GM23248 (cell line): Measurements from ENCODE around the gene RTCB. TPM values are rescaled to one million over a fixed set of nuclear protein-coding genes. Genes with fewer than 3 reads are reported as not detected.
A peak's percentile ranks its signal among the peaks of the same experiment; 100 is the strongest.

Source experiments
- DNase-seq: peaks from one replicate; pipeline ENCODE4 v3.0.0-alpha.2; 2015
- H2AFZ ChIP-seq: fragments of 200-600 bp; sonication (generic); 2 replicates; pipeline ENCODE4 v1.6.1; 2016; ENCODE audit warnings: antibody characterized with exemption
- H3F3A ChIP-seq: fragments of 200-600 bp; sonication (generic); 2 replicates; pipeline ENCODE4 v1.6.1; 2016; ENCODE audit warnings: mild to moderate bottlenecking, antibody characterized with exemption, mixed run types; ENCODE audit not compliant: insufficient read depth
- H3K27ac ChIP-seq: fragments of 200-600 bp; sonication (generic); 2 replicates; pipeline ENCODE4 v1.5.1; 2016; ENCODE audit warnings: mild to moderate bottlenecking
- H3K27me3 ChIP-seq: fragments of 200-600 bp; sonication (generic); replicated peaks from 2 replicates; pipeline ENCODE4 v1.6.1; 2016; ENCODE audit warnings: mild to moderate bottlenecking; ENCODE audit not compliant: insufficient read depth
- H3K36me3 ChIP-seq: fragments of 200-600 bp; sonication (generic); 2 replicates; pipeline ENCODE4 v1.6.1; 2016; ENCODE audit warnings: low read depth, mild to moderate bottlenecking
- H3K4me1 ChIP-seq: fragments of 200-600 bp; sonication (generic); 2 replicates; pipeline ENCODE4 v1.6.1; 2016; ENCODE audit warnings: mild to moderate bottlenecking; ENCODE audit not compliant: insufficient read depth
- H3K4me2 ChIP-seq: fragments of 200-600 bp; sonication (generic); one replicate; pipeline ENCODE4 v1.6.1; 2016; ENCODE audit warnings: mild to moderate bottlenecking; ENCODE audit not compliant: unreplicated experiment
- H3K4me3 ChIP-seq: fragments of 200-600 bp; sonication (generic); 2 replicates; pipeline ENCODE4 v1.5.1; 2016; ENCODE audit warnings: mild to moderate bottlenecking
- H3K79me2 ChIP-seq: fragments of 200-600 bp; sonication (generic); 2 replicates; pipeline ENCODE4 v1.6.1; 2016; ENCODE audit warnings: mild to moderate bottlenecking; ENCODE audit not compliant: insufficient read depth
- H3K9ac ChIP-seq: fragments of 200-600 bp; sonication (generic); 2 replicates; pipeline ENCODE4 v1.6.1; 2016; ENCODE audit warnings: mild to moderate bottlenecking
- H3K9me2 ChIP-seq: fragments of 200-600 bp; sonication (generic); 2 replicates; pipeline ENCODE4 v1.6.1; 2016; ENCODE audit warnings: mixed run types, mild to moderate bottlenecking, moderate library complexity; ENCODE audit not compliant: insufficient read depth
- H3K9me3 ChIP-seq: fragments of 200-600 bp; sonication (generic); one replicate; pipeline ENCODE4 v1.6.1; 2017; ENCODE audit warnings: low read depth
- H4K20me1 ChIP-seq: fragments of 200-600 bp; sonication (generic); 2 replicates; pipeline ENCODE4 v1.6.0; 2016; ENCODE audit not compliant: insufficient read depth
- EZH2 ChIP-seq: fragments of 200-600 bp; sonication (generic); IDR thresholded peaks from 2 replicates; pipeline ENCODE4 v1.6.1; 2018; ENCODE audit warnings: antibody characterized with exemption, mild to moderate bottlenecking; ENCODE audit not compliant: insufficient read depth, poor library complexity, severe bottlenecking
- EZH2phosphoT487 ChIP-seq: fragments of 200-600 bp; sonication (generic); IDR thresholded peaks from 2 replicates; pipeline ENCODE4 v1.6.1; 2018; ENCODE audit warnings: antibody characterized with exemption, moderate library complexity, mild to moderate bottlenecking, low read depth; ENCODE audit not compliant: insufficient read depth
- WGBS, 2 experiments: methylation state at CpG; one replicate each; pipeline ENCODE4 v1.1.6; 2015 to 2017; ENCODE audit warnings: low lambda C conversion rate in 2 of 2, low coverage in 1 of 2; ENCODE audit errors: missing lambda C conversion rate in 2 of 2; 5-methylcytosine and 5-hydroxymethylcytosine counted together
- in situ Hi-C: fragments of 300-500 bp; cut with MboI; formaldehyde crosslinking; loops from 2 replicates; pipeline ENCODE4 v1.15.0; 2020
- polyA plus RNA-seq: library from polyadenylated mRNA; unstranded; fragments of >200 nt; fragmentation: Nextera tagmentation; extraction: Ambion mirVana; gene quantifications from 2 replicates; pipeline ENCODE4 v1.2.1, GENCODE V29; 2016
- total RNA-seq: library from RNA; depleted of rRNA; stranded (reverse); fragments of >200 nt; shearing (Covaris generic); gene quantifications from 2 replicates; pipeline ENCODE4 v1.2.3, GENCODE V29; 2014; rRNA removed

RTCB gene
- total RNA-seq: 96.7 and 101 TPM in 2 replicates
- polyA plus RNA-seq: 88.8 and 91.0 TPM in 2 replicates

DNA sequence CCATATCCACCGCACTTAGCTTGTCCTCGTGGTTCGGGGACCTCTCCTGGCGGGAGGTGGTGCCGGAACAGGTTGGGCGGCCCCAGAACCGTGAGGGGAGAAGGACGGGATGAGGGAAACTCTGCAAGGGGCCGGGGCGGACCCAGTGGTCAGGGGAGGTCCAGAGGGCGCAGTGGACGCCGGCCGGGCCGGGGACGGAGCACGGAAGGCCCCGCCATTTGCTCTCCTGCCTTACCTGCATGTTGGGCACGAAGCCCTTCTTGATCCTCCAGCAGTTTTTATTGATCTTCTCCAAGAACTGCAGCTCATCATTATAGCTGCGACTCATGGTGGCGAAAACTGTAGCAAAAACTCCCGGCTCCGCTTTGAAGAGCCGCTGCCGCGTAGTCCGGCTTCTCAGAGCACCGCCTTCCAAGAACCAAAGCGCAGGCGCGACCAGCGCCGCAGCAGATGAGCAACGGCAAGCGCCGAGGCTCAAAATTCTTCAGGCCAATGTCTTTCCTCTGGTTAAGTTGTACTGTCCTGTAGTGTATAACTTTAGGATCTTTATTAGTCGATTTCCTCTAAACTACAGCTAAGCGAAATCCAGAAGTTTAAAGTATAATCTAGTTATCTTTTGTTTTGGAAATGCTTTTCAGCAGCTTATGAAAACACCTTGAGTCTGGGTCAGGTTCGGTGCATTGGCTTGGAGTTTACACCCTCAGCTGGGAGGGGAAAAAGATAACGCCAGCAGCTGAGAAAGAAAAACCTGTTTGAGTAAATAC, at the start of gene RTCB:
Gene RTCB, minus strand, starts transcription at position 419 of the 764 bp plus-strand sequence. Its CDS starts 91 bp downstream, at position 328.
- WGBS, 2 experiments: 2% methylated on average over 32 to 40 of the region's 40 CpGs
- in situ Hi-C loops: no loop called here
- peaks cover 50% of the 10 kb centered on the region for H3K79me2 ChIP-seq

DNA sequence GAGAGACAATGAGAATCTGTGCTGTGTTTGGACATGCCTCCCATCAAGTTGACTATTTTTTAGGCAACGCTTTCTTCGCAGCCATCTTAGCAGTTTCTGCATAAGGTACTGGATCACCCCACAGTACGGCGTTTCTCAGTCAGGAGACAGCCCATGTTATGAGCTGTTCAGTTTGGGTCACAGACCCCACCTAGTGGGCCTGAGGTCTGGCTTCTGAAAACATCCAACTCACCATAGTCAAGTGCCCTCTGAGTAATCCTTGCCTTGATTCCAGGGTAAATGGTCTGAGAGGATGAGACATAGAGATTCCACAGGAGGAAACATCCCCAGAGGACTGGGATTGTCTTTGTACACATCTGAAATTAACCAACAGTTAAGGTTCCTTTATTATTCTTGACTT, 45.0 kb upstream of the RTCB start:
- Histone ChIP-seq H3K27me3 (peaks cover 26% of the 10 kb centered on the region; the same call in 1 of the 2 replicates), H3K4me1 (no peaks in the 10 kb centered on the region), H3K9ac (no peak overlapping the region), H3K9me3 (no peaks in the 10 kb centered on the region), H4K20me1 (no peaks in the 10 kb centered on the region), H3F3A (no peaks in the 10 kb centered on the region), H3K36me3 (no peaks in the 10 kb centered on the region), H3K4me3 (no peak overlapping the region), H3K27ac (no peak overlapping the region), H3K9me2 (no peaks in the 10 kb centered on the region), H3K79me2 (no peaks in the 10 kb centered on the region), H2AFZ (no peak overlapping the region), H3K4me2 (no peak overlapping the region)
- TF ChIP-seq EZH2phosphoT487 (no peak), EZH2 (no peak)
- in situ Hi-C loops: no loop called here
- WGBS, 2 experiments: 61 to 72% methylated on average over 4 of the region's 4 CpGs
- no peak for DNase-seq

More for the DNA sequence above, at the start of gene RTCB:
- peak; percentile 95 for DNase-seq
- no peaks in the 10 kb centered on the region for H3K9me2 ChIP-seq
- H2AFZ ChIP-seq: peak within 1 kb of the TSS; percentile 99
- no peaks in the 10 kb centered on the region for H3F3A ChIP-seq
- peak within 1 kb of the TSS; percentile 61 for H3K27ac ChIP-seq
- no peaks in the 10 kb centered on the region for H3K9me3 ChIP-seq
- peak within 1 kb of the TSS; percentile 86 for H3K9ac ChIP-seq
- peak within 1 kb of the TSS; percentile 95 for H3K4me2 ChIP-seq
- peak within 1 kb of the TSS; percentile 88 for H3K4me3 ChIP-seq
- H3K4me1 ChIP-seq: peaks cover 11% of the 10 kb centered on the region
- H3K27me3 ChIP-seq: 0 out of 2 replicates have a peak, but pooled peaks cover 2% of the 10 kb centered on the region
- peaks cover 16% of the 10 kb centered on the region for H3K36me3 ChIP-seq
- TF ChIP-seq EZH2 (no peak), EZH2phosphoT487 (no peak)
- no peaks in the 10 kb centered on the region for H4K20me1 ChIP-seq

DNA sequence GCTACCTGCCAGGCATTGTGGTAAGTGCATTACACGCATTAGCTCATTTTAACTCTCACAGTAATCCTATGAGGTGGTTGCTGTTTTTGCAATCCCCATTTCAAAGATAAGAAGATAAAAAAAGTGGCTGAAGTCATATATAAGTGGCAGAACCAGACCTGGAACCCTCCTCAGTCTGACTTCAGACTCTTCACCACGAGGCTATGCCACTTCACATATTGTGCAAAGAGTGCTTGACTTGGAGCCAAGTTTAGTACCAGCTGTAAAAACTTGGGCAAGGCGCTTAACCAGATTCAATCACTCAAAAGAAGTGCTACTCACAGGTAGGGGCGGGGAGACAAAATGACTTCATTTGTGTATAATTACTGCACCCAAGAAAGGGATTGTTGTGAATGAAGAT, 36.9 kb upstream of the RTCB start:
- WGBS, 2 experiments: 54 to 55% methylated on average over 4 of the region's 4 CpGs
- Histone ChIP-seq H3F3A (no peaks in the 10 kb centered on the region), H3K36me3 (no peaks in the 10 kb centered on the region), H3K9me3 (no peaks in the 10 kb centered on the region), H3K4me1 (no peaks in the 10 kb centered on the region), H3K9ac (no peak overlapping the region), H3K27ac (no peak overlapping the region), H3K27me3 (peaks cover 15% of the 10 kb centered on the region), H3K79me2 (no peaks in the 10 kb centered on the region), H3K4me2 (no peak overlapping the region), H3K4me3 (no peak overlapping the region), H3K9me2 (no peaks in the 10 kb centered on the region), H2AFZ (no peak overlapping the region), H4K20me1 (no peaks in the 10 kb centered on the region)
- DNase-seq: no peak
- TF ChIP-seq EZH2phosphoT487 (no peak), EZH2 (no peak)
- in situ Hi-C loops: no loop called here

DNA sequence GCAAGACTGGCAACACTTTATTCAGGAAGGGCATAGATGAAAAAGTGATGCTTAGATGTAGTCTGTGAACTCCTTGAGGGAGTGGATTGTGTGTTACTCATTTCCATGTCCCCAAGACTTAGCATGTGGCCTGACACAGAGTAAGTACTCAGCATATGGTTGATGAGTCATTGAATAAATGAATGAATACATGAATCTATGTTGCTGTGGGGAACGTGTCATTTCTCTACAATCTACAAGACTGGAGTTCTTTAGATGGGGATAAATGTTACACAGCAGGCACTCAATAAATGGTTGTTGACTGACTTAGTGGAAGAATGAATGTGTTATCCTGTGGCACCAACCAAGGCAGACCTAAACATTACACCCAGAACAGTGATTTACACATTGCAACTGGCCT, 34.3 kb upstream of the RTCB start:
- no peak overlapping the region for H3K4me2 ChIP-seq
- 22 to 25% methylated on average over 1 of the region's 1 CpG for WGBS, 2 experiments
- no peaks in the 10 kb centered on the region for H3K9me3 ChIP-seq
- no peaks in the 10 kb centered on the region for H4K20me1 ChIP-seq
- no peak overlapping the region for H3K4me3 ChIP-seq
- H3K36me3 ChIP-seq: no peaks in the 10 kb centered on the region
- TF ChIP-seq EZH2phosphoT487: no peak
- no peak for TF ChIP-seq EZH2
- no peaks in the 10 kb centered on the region for H3K4me1 ChIP-seq
- H2AFZ ChIP-seq: no peak overlapping the region
- peak; percentile 13 for DNase-seq
- no peaks in the 10 kb centered on the region for H3K9me2 ChIP-seq
- H3K79me2 ChIP-seq: no peaks in the 10 kb centered on the region
- H3F3A ChIP-seq: no peaks in the 10 kb centered on the region
- no peak overlapping the region for H3K9ac ChIP-seq
- H3K27ac ChIP-seq: no peak overlapping the region
- H3K27me3 ChIP-seq: peaks cover 5% of the 10 kb centered on the region; the same call in 1 of the 2 replicates
- in situ Hi-C loops: no loop called here
